Glutamatergic neuron (in vitro differentiated cells): ENCODE data around the gene SMARCD3. TPM values are rescaled to one million over a fixed set of nuclear protein-coding genes. Genes with fewer than 3 reads are reported as not detected.
A peak's percentile ranks its signal among the peaks of the same experiment; 100 is the strongest.

ENCODE experiments used
- DNase-seq: peaks from one replicate; pipeline ENCODE4 v3.0.0; 2022
- H3K27ac Mint-ChIP-seq: one replicate; pipeline ENCODE4 v1.8.0; 2020; ENCODE audit warnings: mild to moderate bottlenecking, mixed read lengths, inconsistent platforms; ENCODE audit not compliant: unreplicated experiment
- H3K27me3 Mint-ChIP-seq: one replicate; pipeline ENCODE4 v1.8.0; 2020; ENCODE audit warnings: mild to moderate bottlenecking, moderate library complexity, mixed read lengths, inconsistent platforms; ENCODE audit not compliant: unreplicated experiment
- H3K36me3 Mint-ChIP-seq: one replicate; pipeline ENCODE4 v1.8.0; 2020; ENCODE audit warnings: mild to moderate bottlenecking, mixed read lengths, inconsistent platforms; ENCODE audit not compliant: unreplicated experiment
- H3K4me1 Mint-ChIP-seq: one replicate; pipeline ENCODE4 v1.8.0; 2020; ENCODE audit warnings: mild to moderate bottlenecking, low read depth, mixed read lengths, inconsistent platforms; ENCODE audit not compliant: unreplicated experiment
- H3K4me3 Mint-ChIP-seq: one replicate; pipeline ENCODE4 v1.8.0; 2020; ENCODE audit warnings: mild to moderate bottlenecking, mixed read lengths, inconsistent platforms; ENCODE audit not compliant: unreplicated experiment
- H3K9me3 Mint-ChIP-seq: one replicate; pipeline ENCODE4 v1.8.0; 2020; ENCODE audit warnings: mild to moderate bottlenecking, moderate library complexity, mixed read lengths, inconsistent platforms; ENCODE audit not compliant: unreplicated experiment
- CTCF ChIP-seq: fragments of 200-600 bp; sonication (generic); IDR thresholded peaks from one replicate; pipeline ENCODE4 v1.5.0; 2021; ENCODE audit not compliant: partially characterized antibody, unreplicated experiment
- total RNA-seq: library from RNA; stranded (reverse); fragmentation: NEBNext Ultra II Directional; extraction: Animal tissue kit (Norgen Biotek cat#: 25700); gene quantifications from one replicate; pipeline ENCODE4 v1.2.1, GENCODE V29; 2021; ENCODE audit not compliant: unreplicated experiment

The SMARCD3 gene
- total RNA-seq, 1 donor from 2014 or later, result 5.1 TPM

- H3K4me1 Mint-ChIP-seq, result peaks cover 25% of the 10 kb centered on the region
- no peak overlapping the region for H3K27ac Mint-ChIP-seq
- peaks cover 16% of the 10 kb centered on the region for H3K9me3 Mint-ChIP-seq
- TF ChIP-seq CTCF, result no peak
- DNase-seq, result no peak
- H3K27me3 Mint-ChIP-seq, result peaks cover 9% of the 10 kb centered on the region
- no peak overlapping the region for H3K4me3 Mint-ChIP-seq
- no peaks in the 10 kb centered on the region for H3K36me3 Mint-ChIP-seq
These were observed 19.2 kb downstream of the SMARCD3 start for GRCh38 chr7:151229249-151229648.

GRCh38 chr7:151228024-151228866 lies 20.2 kb downstream of the SMARCD3 start:
- Mint-ChIP-seq H3K27ac (peak overlapping the region; percentile 99), H3K9me3 (peaks cover 14% of the 10 kb centered on the region), H3K4me3 (peak overlapping the region; percentile 99), H3K36me3 (no peaks in the 10 kb centered on the region), H3K27me3 (peaks cover 11% of the 10 kb centered on the region), H3K4me1 (peaks cover 22% of the 10 kb centered on the region)
- DNase-seq, result no peak
- no peak for TF ChIP-seq CTCF

GRCh38 chr7:151226875-151227782 lies 21.4 kb downstream of the SMARCD3 start, which contains the start of gene ABCF2:
TSS of gene ABCF2 (minus strand) at chr7:151227205. CDS start at chr7:151226458, 747 bp downstream.
- no peak for TF ChIP-seq CTCF
- peak within 1 kb of the TSS; percentile 99 for H3K27ac Mint-ChIP-seq
- H3K27me3 Mint-ChIP-seq, result peaks cover 8% of the 10 kb centered on the region
- DNase-seq, result peak; percentile 100
- H3K4me3 Mint-ChIP-seq, result peak within 1 kb of the TSS; percentile 99
- H3K9me3 Mint-ChIP-seq, result peaks cover 13% of the 10 kb centered on the region
- no peaks in the 10 kb centered on the region for H3K36me3 Mint-ChIP-seq
- H3K4me1 Mint-ChIP-seq, result peaks cover 21% of the 10 kb centered on the region

- peak overlapping the region; percentile 99 for H3K27ac Mint-ChIP-seq
- DNase-seq, result no peak
- H3K27me3 Mint-ChIP-seq, result peaks cover 8% of the 10 kb centered on the region
- peaks cover 16% of the 10 kb centered on the region for H3K4me1 Mint-ChIP-seq
- peaks cover 11% of the 10 kb centered on the region for H3K9me3 Mint-ChIP-seq
- TF ChIP-seq CTCF, result no peak
- H3K4me3 Mint-ChIP-seq, result peak overlapping the region; percentile 99
- no peaks in the 10 kb centered on the region for H3K36me3 Mint-ChIP-seq
These were observed 22.0 kb downstream of the SMARCD3 start for GRCh38 chr7:151226560-151226874.
